GM21723 (cell line): ENCODE data around the gene ZNF408.
"Not testable (repeated sequence)": the region's sequence is repeated elsewhere in the genome, so short reads cannot be mapped to it uniquely, and the experiment has no call there.

Experiments
- ATAC-seq: cut with Tn5 transposase; IDR thresholded peaks from one replicate; pipeline ENCODE4 v1.9.1; 2021; ENCODE audit warnings: mild to moderate bottlenecking, moderate library complexity; ENCODE audit not compliant: unreplicated experiment

The ZNF408 gene

GRCh38 chr11:46696212-46696558 is 4.6 kb upstream of the ZNF408 start:
- ATAC-seq = no peak

GRCh38 chr11:46697303-46697702 is 3.5 kb upstream of the ZNF408 start:
- ATAC-seq = no peak

GRCh38 chr11:46697723-46698122 is 3.1 kb upstream of the ZNF408 start:
- ATAC-seq = no peak

- no peak for ATAC-seq
Observed at GRCh38 chr11:46698597-46698996, 2.2 kb upstream of the ZNF408 start.

- no peak for ATAC-seq
Observed at GRCh38 chr11:46701078-46701654, 335 bp downstream of the ZNF408 start.

GRCh38 chr11:46705070-46705688 is 4.3 kb downstream of the ZNF408 start:
- no peak for ATAC-seq

GRCh38 chr11:46706886-46707285 is 6.1 kb downstream of the ZNF408 start:
- no peak for ATAC-seq

GRCh38 chr11:46709351-46709750 is 8.5 kb downstream of the ZNF408 start:
- ATAC-seq = not testable (repeated sequence)

- ATAC-seq = no peak
Observed at GRCh38 chr11:46710821-46711269, 10.0 kb downstream of the ZNF408 start.

- no peak for ATAC-seq
Observed at GRCh38 chr11:46711303-46711702, 10.5 kb downstream of the ZNF408 start.

GRCh38 chr11:46712874-46713576 is 12.2 kb downstream of the ZNF408 start:
- no peak for ATAC-seq

- ATAC-seq = not testable (repeated sequence)
Observed at GRCh38 chr11:46717825-46718154, 17.0 kb downstream of the ZNF408 start.

- ATAC-seq = no peak
Observed at GRCh38 chr11:46718155-46719019, 17.6 kb downstream of the ZNF408 start.

- no peak for ATAC-seq
Observed at GRCh38 chr11:46719048-46719542, 18.3 kb downstream of the ZNF408 start, which contains the start of gene F2. TSS of gene F2 (plus strand) at chr11:46719213. CDS start at chr11:46719236, 23 bp downstream.

GRCh38 chr11:46719543-46720218 is 18.9 kb downstream of the ZNF408 start:
- ATAC-seq = no peak

GRCh38 chr11:46721286-46721685 is 20.5 kb downstream of the ZNF408 start:
- no peak for ATAC-seq

GRCh38 chr11:46722566-46723358 is 21.9 kb downstream of the ZNF408 start:
- ATAC-seq = no peak

GRCh38 chr11:46723359-46723680 is 22.5 kb downstream of the ZNF408 start:
- no peak for ATAC-seq

- ATAC-seq = no peak
Observed at GRCh38 chr11:46724088-46724487, 23.3 kb downstream of the ZNF408 start.
